Astrocyte of the spinal cord (primary cell): Measurements from ENCODE around the gene PPT1.

Source experiments
- DNase-seq: peaks from one replicate; pipeline ENCODE4 v3.0.0; 2011; ENCODE audit warnings: low read depth, low spot score
- H3K4me3 ChIP-seq: 2 replicates; pipeline ENCODE4 v1.5.1; 2011; ENCODE audit warnings: low read depth, mild to moderate bottlenecking, low read length, moderate library complexity
- CTCF ChIP-seq: IDR thresholded peaks from 2 replicates; pipeline ENCODE4 v1.5.1; 2012; ENCODE audit warnings: low read depth, mild to moderate bottlenecking, low read length, inconsistent platforms
- in situ Hi-C: cut with HindIII; loops from 2 replicates; pipeline ENCODE4 v1.10.0; 2017; ENCODE audit warnings: low sequenced_read_pairs

Gene PPT1

GRCh38 chr1:40047769-40048168, 49.3 kb downstream of the PPT1 start:
- no peak for DNase-seq
- in situ Hi-C loops: no loop called here
- no peak overlapping the region for H3K4me3 ChIP-seq
- TF ChIP-seq CTCF: no peak

GRCh38 chr1:40047276-40047675, 49.8 kb downstream of the PPT1 start:
- no peak for DNase-seq
- in situ Hi-C loops: no loop called here
- H3K4me3 ChIP-seq: no peak overlapping the region
- no peak for TF ChIP-seq CTCF

- H3K4me3 ChIP-seq: no peak overlapping the region
- in situ Hi-C loops: no loop called here
Measured at GRCh38 chr1:40045766-40046165, 51.3 kb downstream of the PPT1 start.

GRCh38 chr1:40045182-40045581, 51.9 kb downstream of the PPT1 start:
- in situ Hi-C loops: no loop called here
- no peak for DNase-seq
- H3K4me3 ChIP-seq: no peak overlapping the region
- no peak for TF ChIP-seq CTCF

More at GRCh38 chr1:40045766-40046165, 51.3 kb downstream of the PPT1 start:
- no peak for TF ChIP-seq CTCF
- no peak for DNase-seq

GRCh38 chr1:40044110-40044509, 52.9 kb downstream of the PPT1 start:
- no peak for TF ChIP-seq CTCF
- H3K4me3 ChIP-seq: no peak overlapping the region
- in situ Hi-C loops: no loop called here
- DNase-seq: no peak

- no peak for DNase-seq
- no peak for TF ChIP-seq CTCF
- peak overlapping the region; percentile 94 for H3K4me3 ChIP-seq
- in situ Hi-C loops: no loop called here
Measured at GRCh38 chr1:40042341-40042740, 54.7 kb downstream of the PPT1 start.

- peak overlapping the region; percentile 94 for H3K4me3 ChIP-seq
- no peak for TF ChIP-seq CTCF
- no peak for DNase-seq
- in situ Hi-C loops: no loop called here
Measured at GRCh38 chr1:40041466-40041838, 55.6 kb downstream of the PPT1 start.
